ENCODE results near the gene JPH3.

GRCh38 chr16:87721622-87722585 is 119.6 kb downstream of the JPH3 start:
- TF ChIP-seq CTCF (conservative IDR thresholded peaks at IDR 0.05; ENCODE audit: low read depth, low read length) (no peak), EZH2 (IDR thresholded peaks at IDR 0.05; ENCODE audit: borderline replicate concordance, low read depth, low read length, poor library complexity, severe bottlenecking) (no peak)

Measured in A673 (cell line).